GM19468 (cell line): ENCODE data around the gene ST7L.
A peak's percentile ranks its signal among the peaks of the same experiment; 100 is the strongest.
"Not testable (repeated sequence)": the region's sequence is repeated elsewhere in the genome, so short reads cannot be mapped to it uniquely, and the experiment has no call there.

Source experiments
- ATAC-seq: cut with Tn5 transposase; IDR thresholded peaks from one replicate; pipeline ENCODE4 v1.9.1; 2021; ENCODE audit warnings: mild to moderate bottlenecking, moderate library complexity, moderate number of reproducible peaks; ENCODE audit not compliant: unreplicated experiment; ENCODE audit errors: extremely low read depth

Gene ST7L, protein sequence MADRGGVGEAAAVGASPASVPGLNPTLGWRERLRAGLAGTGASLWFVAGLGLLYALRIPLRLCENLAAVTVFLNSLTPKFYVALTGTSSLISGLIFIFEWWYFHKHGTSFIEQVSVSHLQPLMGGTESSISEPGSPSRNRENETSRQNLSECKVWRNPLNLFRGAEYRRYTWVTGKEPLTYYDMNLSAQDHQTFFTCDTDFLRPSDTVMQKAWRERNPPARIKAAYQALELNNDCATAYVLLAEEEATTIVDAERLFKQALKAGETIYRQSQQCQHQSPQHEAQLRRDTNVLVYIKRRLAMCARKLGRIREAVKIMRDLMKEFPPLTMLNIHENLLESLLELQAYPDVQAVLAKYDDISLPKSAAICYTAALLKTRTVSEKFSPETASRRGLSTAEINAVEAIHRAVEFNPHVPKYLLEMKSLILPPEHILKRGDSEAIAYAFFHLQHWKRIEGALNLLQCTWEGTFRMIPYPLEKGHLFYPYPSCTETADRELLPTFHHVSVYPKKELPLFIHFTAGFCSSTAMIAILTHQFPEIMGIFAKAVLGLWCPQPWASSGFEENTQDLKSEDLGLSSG

GRCh38 chr1:112618721-112619517 is at the start of gene ST7L:
Gene ST7L, minus strand, starts transcription at chr1:112619141. Its CDS starts 28 bp downstream, at chr1:112619113.
- ATAC-seq = no peak

GRCh38 chr1:112666946-112667345 is 48.0 kb upstream of the ST7L start:
- ATAC-seq = no peak

- ATAC-seq = no peak
These were observed 46.9 kb upstream of the ST7L start for GRCh38 chr1:112665857-112666256.

GRCh38 chr1:112651205-112651604 is 32.3 kb upstream of the ST7L start:
- ATAC-seq = no peak

GRCh38 chr1:112646225-112646624 is 27.3 kb upstream of the ST7L start:
- no peak for ATAC-seq

DNA sequence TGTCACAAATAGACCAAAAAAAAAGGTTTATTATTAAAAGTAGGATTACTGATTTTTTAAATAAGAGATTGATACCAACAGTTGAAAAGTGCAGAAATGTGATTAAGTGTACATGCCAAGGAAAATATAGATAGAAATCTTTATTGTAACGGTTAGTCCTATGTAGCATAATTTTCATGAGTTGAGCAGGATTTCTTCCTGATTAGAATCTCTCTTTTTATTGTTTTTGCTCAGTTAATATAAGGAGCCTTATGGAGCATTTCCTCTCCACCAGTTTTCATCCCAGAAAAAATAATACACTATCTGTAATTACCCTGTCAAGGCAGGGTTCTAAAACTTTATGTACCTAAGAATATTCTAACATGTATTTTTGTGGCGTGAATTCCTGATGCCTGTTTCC is 24.1 kb upstream of the ST7L start:
- ATAC-seq = no peak

DNA sequence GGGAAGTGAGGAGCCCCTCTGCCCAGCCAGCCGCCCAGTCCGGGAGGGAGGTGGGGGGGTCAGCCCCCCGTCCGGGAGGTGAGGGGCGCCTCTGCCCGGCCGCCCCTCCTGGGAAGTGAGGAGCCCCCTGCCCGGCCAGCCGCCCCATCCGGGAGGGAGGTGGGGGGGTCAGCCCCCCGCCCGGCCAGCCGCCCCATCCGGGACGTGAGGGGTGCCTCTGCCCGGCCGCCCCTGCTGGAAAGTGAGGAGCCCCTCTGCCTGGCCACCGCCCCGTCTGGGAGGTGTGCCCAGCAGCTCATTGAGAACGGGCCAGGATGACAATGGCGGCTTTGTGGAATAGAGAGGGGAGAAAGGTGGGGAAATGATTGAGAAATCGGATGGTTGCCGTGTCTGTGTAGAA is 21.5 kb upstream of the ST7L start:
- ATAC-seq = not testable (repeated sequence)

GRCh38 chr1:112638110-112638428 is 19.1 kb upstream of the ST7L start:
- ATAC-seq = no peak

GRCh38 chr1:112637254-112638109 is 18.5 kb upstream of the ST7L start:
- no peak for ATAC-seq

DNA sequence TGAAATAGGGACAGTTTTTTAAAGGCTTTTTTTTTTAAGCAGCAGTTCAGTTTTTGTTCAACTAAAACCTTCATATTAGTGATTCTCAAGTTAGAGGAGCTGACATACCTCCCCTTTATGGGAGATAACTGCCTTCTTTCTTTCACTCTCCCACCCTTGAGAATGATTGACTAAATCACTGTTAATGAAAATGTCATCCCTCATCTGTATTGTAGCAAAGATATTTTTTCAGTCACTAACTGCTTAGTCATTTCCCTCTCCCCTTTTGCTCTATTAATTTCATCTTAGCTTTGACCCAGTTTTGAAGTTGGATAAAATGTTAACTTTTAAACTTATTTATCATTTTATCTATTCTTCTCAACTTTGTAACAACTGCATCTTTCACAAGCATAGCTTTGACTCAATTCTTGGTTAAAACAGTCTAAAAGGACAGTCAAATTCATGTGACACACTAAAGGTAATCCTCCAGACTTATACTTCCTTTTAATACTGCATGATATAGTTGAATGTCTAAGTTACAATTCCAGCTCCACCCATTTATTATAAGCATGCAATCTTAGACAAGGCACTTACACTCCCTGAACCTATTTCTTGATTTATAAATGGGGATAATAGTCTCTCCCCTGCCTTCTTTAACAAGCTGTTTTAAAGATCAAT is 17.8 kb upstream of the ST7L start:
- peak; percentile 17 for ATAC-seq

DNA sequence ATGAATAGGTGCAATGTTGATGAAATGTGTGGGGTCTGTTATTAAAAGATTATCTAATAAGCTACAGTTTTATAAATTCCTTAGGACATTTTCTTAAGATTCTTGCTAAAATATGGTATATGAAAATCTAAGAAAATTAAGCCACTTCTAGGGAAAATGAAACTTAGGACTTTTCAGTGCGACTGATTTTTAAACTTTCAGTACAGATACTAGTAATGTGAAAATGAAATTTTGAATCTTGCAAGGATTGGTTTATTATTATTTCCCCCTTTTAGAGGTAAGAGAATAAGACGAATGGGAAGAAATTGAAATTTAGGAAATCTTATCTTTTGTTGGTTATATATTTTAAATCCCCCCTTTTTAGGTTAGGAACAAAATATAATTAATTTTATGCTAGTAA is 17.1 kb upstream of the ST7L start:
- ATAC-seq = no peak

DNA sequence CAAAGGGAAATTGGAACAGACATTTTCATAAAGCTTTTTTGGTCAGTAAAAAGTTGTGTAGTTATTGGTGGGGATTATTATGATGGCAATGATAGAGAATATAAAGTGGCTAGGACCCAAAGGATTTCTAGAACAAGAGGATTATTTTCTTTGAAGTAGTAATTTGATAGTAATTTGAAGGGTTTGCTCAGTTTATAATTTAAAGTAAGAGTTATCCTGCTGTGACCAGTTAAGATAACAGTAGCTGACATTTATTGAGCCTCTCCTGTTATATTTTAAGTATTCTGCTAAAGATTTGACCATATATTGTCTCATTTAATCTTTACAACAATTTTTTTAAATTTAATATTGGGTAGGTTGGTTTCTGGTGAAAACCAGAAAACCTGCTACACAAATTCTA is 15.4 kb upstream of the ST7L start:
- ATAC-seq = no peak

DNA sequence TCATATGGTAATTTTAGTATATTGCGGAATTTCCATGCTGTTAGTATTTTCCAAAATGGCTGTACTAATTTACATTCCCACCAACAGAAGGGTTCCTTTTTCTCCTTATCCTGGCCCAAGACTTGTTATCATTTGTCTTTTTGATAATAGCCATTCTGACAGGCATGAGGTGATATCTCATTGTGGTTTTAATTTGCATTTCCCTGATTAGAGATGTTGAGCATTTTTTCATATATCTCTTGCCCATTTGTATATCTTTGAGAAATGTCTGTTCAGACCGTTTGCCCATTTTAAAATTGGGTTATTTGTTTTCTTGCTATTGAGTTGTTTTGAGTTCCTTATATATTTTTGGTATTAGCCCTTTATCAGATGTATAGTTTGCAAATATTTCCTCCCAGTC is 14.7 kb upstream of the ST7L start:
- ATAC-seq = no peak

DNA sequence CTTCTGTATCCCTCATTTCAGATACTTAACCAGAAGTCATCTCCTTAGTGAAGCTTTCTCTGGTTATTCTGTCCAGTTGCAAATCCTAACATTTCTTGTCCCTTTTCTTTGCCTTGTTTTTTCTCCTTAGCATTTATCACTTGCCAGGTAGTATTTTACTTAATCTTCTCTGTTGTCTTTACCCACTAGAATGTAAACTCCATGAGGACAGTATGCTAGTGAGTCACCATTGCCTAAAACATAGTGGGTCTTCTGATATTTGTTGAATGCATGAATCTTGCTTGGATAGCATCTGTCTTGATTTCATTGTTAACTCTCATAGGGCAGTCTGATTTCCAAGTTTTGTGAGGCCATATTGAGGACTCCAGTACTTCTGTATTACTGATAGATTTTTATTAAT is 10.3 kb upstream of the ST7L start:
- no peak for ATAC-seq

GRCh38 chr1:112628516-112628915 is 9.6 kb upstream of the ST7L start:
- ATAC-seq = no peak

DNA sequence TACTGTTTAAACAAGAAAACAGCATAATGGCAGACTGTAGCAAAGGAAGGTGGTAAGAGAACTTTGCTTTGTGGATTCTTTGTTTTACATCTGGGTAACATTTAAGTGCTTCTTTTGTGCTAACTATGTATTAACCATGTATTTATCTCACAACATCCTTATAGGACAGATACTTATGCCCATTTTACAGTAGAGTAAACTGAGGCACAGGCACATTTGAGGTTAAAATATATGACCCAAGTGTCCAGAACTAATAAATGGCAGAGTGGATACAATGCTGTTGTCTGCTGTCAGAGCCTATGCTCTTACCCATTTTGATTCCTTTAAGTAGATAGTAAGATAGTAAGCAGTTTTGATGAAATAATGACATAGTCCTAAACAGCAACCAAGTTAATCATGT is 7.9 kb upstream of the ST7L start:
- no peak for ATAC-seq

GRCh38 chr1:112626193-112626592 is 7.3 kb upstream of the ST7L start:
- no peak for ATAC-seq

DNA sequence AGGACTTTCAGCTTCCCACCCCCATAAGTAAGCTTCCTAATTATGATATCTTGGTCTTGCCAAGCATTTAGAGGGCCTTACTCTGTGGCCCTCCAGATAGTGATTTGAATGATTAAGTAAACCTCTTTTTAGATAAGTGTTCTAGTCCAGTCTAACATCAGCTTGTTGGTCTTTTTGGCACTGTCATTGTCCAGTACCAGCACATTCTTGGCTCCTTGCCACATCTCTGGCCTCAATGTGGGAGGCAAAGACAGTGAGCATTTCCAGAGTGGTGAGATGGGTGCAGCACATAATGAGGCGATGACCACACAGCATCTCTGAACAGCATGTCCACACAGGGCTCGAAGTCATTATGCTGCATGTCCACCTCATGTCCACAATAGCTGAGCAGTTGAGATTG is 6.8 kb upstream of the ST7L start:
- no peak for ATAC-seq

- not testable (repeated sequence) for ATAC-seq
These were observed 5.6 kb upstream of the ST7L start for GRCh38 chr1:112624493-112624892.

GRCh38 chr1:112620377-112620695 is 1.4 kb upstream of the ST7L start:
- ATAC-seq = no peak
